ENCODE measurements around the gene SPEG. TPM values are rescaled to one million over a fixed set of nuclear protein-coding genes. Genes with fewer than 3 reads are reported as not detected.

Gene SPEG
- total RNA-seq, 1 donor from 2014 or later = 119 TPM

DNA sequence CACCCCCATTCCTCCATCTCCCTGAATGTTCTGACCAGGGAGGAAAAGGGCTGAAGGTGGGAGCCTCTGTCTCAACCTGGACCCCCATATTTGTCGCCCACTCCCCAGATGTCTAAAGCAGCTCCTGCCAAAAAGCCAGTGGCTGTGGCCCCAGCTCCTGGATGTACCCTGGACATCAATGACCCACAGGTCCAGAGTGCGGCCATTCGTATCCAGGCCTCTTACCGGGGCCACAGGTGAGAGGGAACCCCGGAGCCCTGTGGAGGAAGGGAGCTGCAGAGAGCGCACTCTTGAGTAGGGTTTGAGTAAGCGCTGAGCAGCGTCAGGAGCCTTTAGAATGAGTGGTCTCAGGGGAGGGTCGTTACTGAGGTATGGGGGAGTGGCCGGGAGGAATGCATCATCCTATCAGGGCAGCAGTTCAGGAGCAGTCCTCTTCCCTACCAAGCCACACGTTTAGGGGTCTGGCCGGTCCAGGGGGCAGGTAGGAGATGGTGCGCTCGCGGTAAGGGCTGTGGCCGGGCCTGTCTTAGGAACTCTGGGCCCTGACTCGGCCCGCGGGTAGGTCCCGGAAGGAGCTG is 61.7 kb downstream of the SPEG start:
- DNase-seq (ENCODE audit: missing footprints) (no peak), ATAC-seq (no peak)
- intact Hi-C loops (cut with DNase I) = loop anchor here (2.0 kb wide), 1 partner anchor 32 kb away; no protein-coding TSS in a partner anchor

DNA sequence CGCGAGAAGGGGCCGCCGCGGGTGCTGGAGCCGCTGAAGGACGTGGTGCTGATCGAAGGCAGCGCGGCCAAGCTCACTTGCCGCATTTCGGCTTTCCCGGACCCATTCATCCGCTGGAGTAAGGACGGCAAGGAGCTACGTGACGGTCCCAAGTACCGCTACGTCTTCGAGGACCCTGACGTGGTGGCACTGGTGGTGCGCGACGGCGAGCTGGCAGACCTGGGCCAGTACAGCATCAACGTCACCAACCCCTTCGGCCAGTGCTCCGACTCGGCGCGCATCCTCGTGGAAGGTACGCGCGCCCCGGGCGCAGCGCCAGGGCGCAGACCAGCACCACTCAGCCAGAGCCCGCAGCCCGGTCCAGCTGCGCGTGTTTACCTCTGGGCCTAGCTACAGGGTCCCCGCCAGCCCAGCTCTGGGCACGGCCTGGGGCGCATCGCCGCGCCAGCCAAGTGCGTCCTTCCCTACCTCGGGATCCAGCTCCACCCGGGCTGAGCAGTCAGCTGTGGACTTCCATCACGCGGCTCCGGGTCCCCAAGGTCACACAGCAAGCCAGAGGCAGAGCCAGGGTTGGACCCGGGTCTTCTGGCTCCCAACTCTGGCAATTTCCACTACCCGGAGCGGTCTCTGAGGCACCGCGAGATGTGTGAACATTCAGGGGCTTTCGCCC is 62.3 kb downstream of the SPEG start:
- ATAC-seq (no peak), DNase-seq (ENCODE audit: missing footprints) (no peak)
- intact Hi-C loops (cut with DNase I) = loop anchor here (2.0 kb wide), 1 partner anchor 32 kb away; no protein-coding TSS in a partner anchor

- intact Hi-C loops (cut with DNase I) = loop anchor here (1.0 to 2.0 kb wide), 3 partner anchors 31 to 100 kb away; partner anchors contain the start of gene STK11IP
- ATAC-seq (peak; percentile 89), DNase-seq (ENCODE audit: missing footprints) (peak; percentile 98)
Measured at GRCh38 chr2:219497495-219498279, 63.0 kb downstream of the SPEG start.

DNA sequence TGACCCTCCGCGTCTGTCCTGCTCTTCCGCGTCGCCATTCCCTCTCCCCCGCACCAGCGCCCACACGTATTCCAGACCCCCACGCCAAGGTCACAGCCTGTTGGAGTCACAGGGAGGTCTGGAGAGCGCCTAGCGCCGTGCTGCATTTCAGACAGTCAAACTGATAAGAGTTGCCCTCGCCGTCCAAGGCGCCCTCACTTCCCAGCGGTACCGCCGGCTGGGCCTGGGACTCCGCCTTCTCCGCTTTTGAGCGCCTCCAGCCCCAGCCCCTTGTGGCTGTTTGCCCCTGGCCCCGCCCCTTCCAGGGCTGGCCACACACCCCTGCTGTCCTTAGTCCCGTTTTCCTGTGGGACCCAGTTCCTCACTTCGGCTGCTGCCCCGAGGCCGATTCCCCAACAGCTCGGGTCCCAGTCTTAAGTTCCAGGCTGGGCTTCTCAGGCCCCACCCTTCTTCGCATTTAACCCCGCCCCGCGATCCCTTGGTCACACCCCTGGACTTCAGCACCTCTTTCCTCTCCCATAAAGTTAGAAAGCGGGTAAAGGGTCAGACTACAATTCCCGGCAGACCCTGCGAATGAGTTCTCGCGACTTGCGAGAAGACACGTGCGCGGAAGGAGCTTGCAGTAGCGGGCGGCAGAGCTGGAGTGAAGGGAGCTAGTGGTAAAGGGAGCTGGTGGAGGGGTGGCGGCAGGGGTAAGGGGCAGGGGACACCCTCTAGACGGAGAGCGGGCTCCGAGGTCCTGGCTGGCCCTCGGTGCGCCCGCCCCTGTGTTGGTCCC is 63.8 kb downstream of the SPEG start, which contains the start of gene GMPPA:
TSS of gene GMPPA (plus strand) at position 612 of the 778 bp plus-strand sequence. CDS start 1,085 bp downstream, outside the sequence.
- peak; percentile 91 for ATAC-seq
- intact Hi-C loops (cut with DNase I) = loop anchor here (1.0 kb wide), 2 partner anchors 37 to 99 kb away; partner anchors contain the start of gene STK11IP
- DNase-seq (ENCODE audit: missing footprints) = peak; percentile 95

- no peak for ATAC-seq
- intact Hi-C loops (cut with DNase I) = no loop called here
- no peak for DNase-seq (ENCODE audit: missing footprints)
Measured at GRCh38 chr2:219499058-219499307, 64.3 kb downstream of the SPEG start.

DNA sequence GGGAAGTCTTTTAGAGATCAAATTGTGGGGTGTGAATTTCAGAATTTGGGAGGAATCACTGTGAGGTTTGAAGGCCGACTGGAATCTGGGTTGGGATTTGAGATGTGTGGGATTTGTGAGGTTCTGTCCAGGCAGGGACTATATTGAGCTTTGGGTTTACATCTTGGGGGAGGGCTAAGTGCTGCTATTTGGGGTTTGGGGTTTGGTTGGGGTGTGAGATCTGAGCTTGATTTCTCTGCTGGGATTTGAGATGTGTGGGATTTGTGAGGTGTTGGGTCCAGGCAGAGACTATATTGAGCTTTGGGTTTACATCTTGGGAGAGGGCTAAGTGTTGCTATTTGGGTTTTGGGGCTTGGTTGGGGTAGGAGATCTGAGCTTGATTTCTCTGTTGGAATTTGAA is 64.9 kb downstream of the SPEG start:
- no peak for ATAC-seq
- intact Hi-C loops (cut with DNase I) = no loop called here

GRCh38 chr2:219500135-219500534 is 65.5 kb downstream of the SPEG start:
- DNase-seq (ENCODE audit: missing footprints) = peak; percentile 15
- intact Hi-C loops (cut with DNase I) = loop anchor here (10.0 kb wide), 1 partner anchor 215 kb away; no protein-coding TSS in a partner anchor
- no peak for ATAC-seq

More for the DNA sequence above, 64.9 kb downstream of the SPEG start:
- DNase-seq (ENCODE audit: missing footprints) = no peak

- no peak for DNase-seq (ENCODE audit: missing footprints)
Measured at GRCh38 chr2:219501849-219502248, 67.2 kb downstream of the SPEG start.

DNA sequence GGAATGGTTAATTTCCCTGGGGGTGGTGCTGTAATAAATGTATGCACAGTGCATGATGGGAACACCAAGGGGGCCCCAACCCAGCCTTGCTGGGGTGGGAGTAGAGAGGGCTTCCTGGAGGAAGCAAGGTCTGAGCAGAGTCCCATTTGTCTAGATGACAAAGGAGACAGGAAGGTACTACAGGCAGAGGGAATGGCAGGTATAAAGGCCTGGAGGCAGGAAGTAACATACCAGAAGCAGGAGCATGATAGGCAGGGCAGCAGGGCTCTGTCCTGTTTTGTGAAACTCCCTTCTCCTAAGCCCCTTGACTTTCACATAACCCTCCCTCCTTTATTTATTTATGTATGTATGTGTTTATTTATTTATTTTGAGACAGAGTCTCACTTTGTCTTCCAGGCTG is 68.0 kb downstream of the SPEG start:
- ATAC-seq (no peak), DNase-seq (ENCODE audit: missing footprints) (no peak)
- intact Hi-C loops (cut with DNase I) = loop anchor here (10.0 kb wide), 1 partner anchor 218 kb away; no protein-coding TSS in a partner anchor

More at GRCh38 chr2:219501849-219502248, 67.2 kb downstream of the SPEG start:
- intact Hi-C loops (cut with DNase I) = loop anchor here (10.0 kb wide), 1 partner anchor 217 kb away; no protein-coding TSS in a partner anchor
- ATAC-seq = no peak

DNA sequence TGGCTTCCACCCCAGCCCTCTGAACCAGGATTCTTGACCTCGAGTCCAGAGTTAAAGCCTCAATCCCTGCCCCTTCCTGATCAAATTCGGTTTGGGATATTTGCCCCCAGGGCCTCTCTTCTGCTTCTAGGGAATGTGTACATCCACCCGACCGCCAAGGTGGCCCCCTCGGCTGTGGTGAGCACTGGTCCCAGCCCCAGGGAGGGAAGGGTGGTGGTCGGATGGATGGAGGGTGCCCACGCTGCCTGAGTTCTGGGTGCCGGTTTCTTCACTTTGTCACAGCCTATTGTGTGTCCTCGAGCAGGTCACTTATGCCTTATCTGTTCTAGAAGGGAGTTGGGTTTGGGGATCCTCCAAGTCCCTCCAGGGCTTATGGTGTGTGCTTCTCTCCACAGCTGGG is 70.9 kb downstream of the SPEG start:
- no peak for ATAC-seq
- intact Hi-C loops (cut with DNase I) = loop anchor here (10.0 kb wide), 1 partner anchor 221 kb away; no protein-coding TSS in a partner anchor
- DNase-seq (ENCODE audit: missing footprints) = no peak

DNA sequence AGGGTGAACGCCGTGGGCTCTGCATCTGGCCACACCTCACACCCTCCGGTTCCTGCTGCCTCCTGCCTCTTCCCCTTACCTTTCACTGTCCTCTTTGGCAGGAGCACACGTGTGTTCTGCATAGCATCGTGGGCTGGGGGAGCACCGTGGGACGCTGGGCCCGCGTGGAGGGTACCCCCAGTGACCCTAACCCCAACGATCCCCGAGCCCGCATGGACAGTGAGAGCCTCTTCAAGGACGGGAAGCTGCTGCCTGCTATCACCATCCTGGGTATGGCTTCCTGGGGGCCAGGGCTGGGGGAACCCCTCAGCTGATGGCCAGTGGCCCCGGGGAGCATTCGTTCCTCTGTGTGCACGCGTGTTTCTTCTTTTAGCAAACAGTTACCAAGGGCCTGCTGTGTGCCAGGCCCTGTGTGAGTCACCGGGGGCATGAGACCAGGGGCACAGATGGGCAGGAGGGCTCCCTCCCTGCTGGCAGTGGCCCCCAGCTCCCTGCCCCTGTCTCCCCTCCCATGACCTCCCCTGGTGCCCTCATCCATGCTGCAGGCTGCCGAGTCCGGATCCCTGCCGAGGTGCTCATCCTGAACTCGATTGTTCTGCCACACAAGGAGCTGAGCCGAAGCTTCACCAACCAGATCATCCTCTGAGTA is 71.6 kb downstream of the SPEG start:
- DNase-seq (ENCODE audit: missing footprints) = no peak
- intact Hi-C loops (cut with DNase I) = loop anchor here (10.0 kb wide), 1 partner anchor 221 kb away; no protein-coding TSS in a partner anchor
- no peak for ATAC-seq

DNA sequence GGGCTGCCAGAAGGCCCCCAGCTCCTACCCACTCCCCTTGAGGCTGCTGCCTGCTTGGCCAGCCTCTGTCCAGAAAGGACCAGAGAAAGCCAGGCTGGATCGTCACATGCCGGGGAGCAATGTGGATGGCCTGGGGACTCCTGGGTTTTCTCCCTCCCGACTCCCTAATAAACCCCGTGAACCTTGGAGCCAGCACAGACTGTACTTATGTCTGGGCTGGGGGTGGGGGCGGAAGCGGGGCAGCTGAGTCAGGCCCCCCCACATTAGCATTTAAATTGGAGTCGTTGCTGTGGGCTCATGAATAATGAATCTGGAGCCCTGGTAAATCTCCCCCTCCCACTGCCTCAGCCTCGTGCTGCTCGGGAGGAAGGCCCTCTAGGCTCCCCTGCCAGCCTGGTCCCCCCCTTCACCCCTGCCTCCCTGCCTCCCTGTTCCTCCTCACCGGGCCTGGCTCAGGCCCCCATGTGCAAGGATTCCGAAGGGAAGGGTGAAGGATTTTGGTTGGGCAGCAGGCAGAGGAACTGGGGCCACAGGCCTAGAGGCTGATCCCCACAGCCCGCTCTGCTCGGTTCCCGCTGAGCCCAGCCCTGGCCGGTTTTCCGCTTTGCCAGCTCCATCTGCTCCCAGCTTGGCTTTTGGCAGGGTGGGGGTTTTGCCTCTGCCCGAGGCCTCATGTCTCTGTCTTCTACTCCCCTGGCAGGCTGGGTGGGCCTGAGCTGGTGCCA is 72.3 kb downstream of the SPEG start:
- intact Hi-C loops (cut with DNase I) = loop anchor here (10.0 kb wide), 1 partner anchor 222 kb away; no protein-coding TSS in a partner anchor
- ATAC-seq (no peak), DNase-seq (ENCODE audit: missing footprints) (no peak)

DNA sequence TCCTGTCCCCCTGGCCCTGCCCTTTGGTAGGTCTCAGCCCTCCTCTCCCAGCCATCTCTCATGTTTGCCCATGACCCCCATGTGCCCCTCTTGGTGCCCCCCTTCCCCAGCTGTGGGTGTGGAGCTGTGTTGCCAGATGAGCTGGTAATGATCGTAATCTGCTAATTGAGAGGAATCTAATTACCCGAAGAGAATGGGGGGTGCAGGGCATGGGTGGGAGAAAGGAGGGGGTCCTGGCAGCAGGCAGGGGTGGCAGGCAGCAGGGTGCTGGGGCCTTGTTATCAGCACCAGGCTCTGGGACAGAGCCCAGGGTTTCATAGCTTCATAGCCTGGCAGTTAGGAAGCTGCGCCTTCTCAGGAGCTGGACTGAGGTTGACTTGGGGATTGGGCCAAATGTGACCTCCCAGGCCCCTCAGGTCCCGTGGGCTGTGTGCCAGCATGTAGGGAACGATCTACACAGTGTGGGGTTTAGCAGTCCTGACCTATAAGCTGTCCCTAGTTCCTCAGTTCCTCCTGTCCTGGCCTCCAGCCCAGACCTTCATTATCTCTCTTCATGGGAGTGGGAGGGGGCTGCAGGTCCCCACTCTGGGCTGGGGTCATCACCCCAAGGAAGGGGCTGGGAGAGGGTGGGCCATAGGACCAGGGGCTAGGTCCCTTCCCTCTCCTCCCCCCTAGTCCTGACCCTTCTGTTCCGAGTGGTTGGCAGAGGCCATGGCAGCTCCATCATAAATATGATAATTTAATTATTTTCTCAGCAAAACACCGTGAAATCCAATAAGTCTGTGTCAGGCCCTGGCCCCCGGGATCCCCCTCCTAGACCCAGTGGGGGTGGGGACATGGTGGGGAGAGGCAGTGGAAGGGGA is 73.2 kb downstream of the SPEG start:
- intact Hi-C loops (cut with DNase I) = loop anchor here (10.0 kb wide), 1 partner anchor 223 kb away; no protein-coding TSS in a partner anchor
- ATAC-seq = no peak
- DNase-seq (ENCODE audit: missing footprints) = no peak

DNA sequence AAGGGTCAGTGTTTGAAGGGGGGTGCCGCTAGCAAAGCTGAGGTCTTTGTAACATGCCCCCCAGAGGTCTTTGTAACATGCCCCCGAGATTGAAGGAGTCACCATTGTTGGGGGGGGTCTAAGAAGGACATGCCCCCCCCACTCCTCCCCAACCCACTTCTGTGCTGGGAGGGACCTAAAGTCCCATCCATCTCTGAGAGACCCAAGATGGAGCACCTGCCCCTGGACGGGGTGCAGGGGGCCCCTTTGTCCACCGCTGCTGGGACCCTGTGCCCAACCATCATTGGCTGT is 73.7 kb downstream of the SPEG start:
- no peak for DNase-seq (ENCODE audit: missing footprints)
- ATAC-seq = no peak
- intact Hi-C loops (cut with DNase I) = loop anchor here (10.0 kb wide), 1 partner anchor 224 kb away; no protein-coding TSS in a partner anchor

DNA sequence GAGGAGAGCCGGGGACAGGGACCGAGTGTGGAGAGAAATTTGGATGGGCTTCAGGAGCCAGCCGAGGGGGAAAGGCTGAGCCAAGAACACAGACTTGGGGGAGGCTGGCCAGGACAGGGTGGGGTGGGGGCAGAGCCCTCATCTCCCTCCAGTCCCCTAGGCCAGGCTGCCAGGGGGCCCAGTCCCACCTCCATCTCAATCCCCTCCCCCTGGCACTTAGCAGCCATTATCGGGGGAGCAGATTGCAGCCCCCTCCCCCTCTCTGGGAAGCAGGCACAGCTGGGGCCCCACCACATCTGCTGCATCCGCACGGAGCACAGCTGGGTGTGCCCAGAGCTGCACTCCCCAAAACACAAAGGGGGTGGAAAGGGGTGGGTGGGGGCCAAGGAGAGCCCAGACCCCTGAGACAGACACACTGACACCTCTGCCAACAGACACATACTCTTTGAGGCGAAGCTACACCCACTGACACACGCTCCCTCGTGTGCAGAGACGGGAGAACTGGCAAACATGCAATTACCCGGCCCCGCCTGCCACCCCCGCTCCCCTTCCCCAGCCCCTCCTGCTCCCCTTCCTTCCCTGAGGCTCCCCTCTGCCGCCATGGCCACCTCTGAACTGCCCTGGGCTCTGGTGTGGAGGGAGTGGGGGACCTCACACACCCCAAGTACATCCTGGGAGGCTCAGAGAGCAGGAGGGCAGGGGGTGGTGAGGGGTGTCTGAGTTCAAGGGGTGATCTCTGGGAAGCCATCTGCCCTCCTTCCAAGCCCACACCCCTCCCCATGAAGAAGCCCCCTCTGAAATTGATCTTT is 74.5 kb downstream of the SPEG start:
- ATAC-seq (peak; percentile 7), DNase-seq (ENCODE audit: missing footprints) (no peak)
- intact Hi-C loops (cut with DNase I) = loop anchor here (10.0 kb wide), 1 partner anchor 224 kb away; no protein-coding TSS in a partner anchor

Measured in Right ventricle myocardium inferior (tissue), 1 donor.